GM23338 (cell line): ENCODE results near the gene SELENOV.

Experiments used
- CTCF ChIP-seq, 2 experiments: fragments of 200-600 bp in 1 of 2; sonication (generic) in 1 of 2; conservative IDR thresholded peaks; 2 replicates each; pipeline versions ENCODE4 v1.5.1 to v1.6.1; 2016 to 2017; ENCODE audit warnings: antibody characterized with exemption in 2 of 2, low read depth in 2 of 2, mild to moderate bottlenecking in 2 of 2, moderate library complexity in 1 of 2
- EZH2 ChIP-seq: fragments of 200-600 bp; sonication (generic); IDR thresholded peaks from one replicate; pipeline ENCODE4 v1.8.0; 2017; ENCODE audit warnings: antibody characterized with exemption, mild to moderate bottlenecking, low read depth; ENCODE audit not compliant: unreplicated experiment
- NANOG ChIP-seq: IDR thresholded peaks from 2 replicates; pipeline ENCODE4 v1.6.1; 2016; ENCODE audit warnings: antibody characterized with exemption, borderline replicate concordance

DNA sequence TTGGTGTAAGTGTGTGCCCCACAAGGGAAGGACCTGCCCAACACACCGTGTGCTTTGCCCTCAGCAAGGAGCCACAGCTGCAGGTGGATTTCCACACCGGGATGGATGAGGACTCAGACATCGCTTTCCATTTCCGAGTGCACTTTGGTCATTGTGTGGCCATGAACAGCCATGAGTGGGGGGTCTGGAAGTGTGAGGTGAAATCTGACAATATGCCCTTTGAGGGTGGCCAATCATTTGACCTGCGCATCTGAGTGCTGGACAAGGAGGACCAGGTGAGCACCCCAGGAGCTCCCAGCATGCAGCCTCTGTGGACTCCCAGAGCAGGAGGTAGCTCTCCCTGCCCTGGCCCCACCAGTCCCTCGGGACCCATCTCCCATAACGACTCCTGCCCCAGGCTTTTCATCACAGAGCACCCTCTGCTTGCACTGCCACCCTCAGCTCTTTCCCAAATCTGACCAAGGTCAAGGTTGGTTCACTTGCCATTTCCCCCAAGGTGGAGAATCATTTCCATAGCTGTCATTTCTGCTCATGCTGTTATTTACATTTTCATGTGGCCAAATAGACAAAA lies 38.2 kb downstream of the SELENOV start:
- TF ChIP-seq CTCF (conservative IDR thresholded peaks at IDR 0.05; ENCODE audit: low read depth in 2 of 2) (no peak), NANOG (no peak), EZH2 (no peak)
